Right kidney (tissue), 1 donor: ENCODE data around the gene P4HA2.

Source experiments
- DNase-seq: peaks from one replicate; pipeline ENCODE4 v3.0.0-alpha.2; 2016

P4HA2 gene

DNA sequence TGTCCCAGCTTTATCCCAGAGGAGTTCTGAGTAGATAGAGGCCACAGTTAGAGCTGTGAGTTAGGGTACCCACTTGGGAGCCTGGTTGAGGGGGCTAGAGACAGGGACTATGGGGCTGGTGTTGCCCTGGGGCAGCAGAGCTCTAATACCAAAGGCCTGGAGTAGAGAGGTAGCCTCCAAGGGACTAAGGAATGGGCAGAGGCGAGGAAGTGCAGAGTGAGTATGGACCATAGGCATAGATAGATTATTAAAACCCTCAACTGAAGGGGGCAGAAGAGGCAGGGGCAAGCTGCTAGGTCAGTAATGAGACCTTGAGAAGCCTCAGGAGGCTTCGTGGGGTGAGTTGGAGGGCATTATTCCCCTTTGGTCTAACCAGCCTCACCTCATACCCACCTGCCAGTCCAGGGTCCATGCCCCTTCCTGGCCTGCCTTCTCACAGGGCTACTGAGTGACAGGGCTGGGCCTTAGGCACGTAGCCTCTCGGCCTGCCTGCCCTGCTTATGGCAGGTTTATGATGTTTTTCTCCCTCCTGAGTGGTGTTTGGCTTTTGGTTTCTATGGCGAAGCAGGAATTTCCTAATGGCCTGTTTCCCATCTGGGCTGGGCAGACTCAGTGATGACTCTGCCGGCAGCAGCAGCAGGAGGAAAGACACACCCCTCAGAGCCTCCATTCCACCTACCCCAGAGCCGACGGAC is 37.8 kb upstream of the P4HA2 start:
- DNase-seq, result no peak

DNA sequence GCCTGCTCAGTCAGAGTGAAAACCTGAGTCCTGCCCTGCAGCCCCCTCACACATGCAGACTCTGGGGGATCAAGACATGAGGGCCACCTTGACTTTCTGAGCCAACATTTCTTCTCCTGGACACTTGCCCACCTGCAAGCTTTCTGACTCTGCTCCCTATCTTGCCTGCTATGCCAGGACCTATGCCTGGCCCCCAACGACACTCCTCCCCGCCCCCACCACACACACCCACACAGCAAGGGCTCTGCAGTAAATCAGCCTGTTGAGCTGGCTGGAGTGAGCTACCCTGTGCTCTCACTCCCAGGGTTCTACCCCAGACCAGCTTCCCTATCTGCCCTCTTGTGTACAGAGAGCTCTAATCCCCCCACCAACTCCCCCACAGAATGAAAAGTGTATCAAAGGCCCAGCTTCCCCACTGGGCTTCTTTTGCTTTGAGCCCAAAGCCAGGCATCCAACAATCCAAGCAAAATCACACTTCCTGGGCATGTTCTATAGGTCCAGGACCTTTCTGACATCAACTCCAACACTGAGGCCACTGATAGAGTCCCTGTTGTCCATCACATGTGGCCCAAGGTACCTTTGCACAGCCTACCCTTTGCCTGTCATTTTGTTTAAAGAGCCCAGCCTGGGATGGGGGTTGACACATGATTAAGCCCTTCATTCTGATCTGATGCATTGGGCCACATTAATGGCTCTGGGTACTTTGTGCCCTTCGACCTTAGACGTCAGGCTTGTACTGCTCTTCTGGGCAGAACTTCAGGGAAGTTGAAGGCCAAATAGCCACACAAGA is 37.1 kb upstream of the P4HA2 start:
- DNase-seq, result no peak

DNA sequence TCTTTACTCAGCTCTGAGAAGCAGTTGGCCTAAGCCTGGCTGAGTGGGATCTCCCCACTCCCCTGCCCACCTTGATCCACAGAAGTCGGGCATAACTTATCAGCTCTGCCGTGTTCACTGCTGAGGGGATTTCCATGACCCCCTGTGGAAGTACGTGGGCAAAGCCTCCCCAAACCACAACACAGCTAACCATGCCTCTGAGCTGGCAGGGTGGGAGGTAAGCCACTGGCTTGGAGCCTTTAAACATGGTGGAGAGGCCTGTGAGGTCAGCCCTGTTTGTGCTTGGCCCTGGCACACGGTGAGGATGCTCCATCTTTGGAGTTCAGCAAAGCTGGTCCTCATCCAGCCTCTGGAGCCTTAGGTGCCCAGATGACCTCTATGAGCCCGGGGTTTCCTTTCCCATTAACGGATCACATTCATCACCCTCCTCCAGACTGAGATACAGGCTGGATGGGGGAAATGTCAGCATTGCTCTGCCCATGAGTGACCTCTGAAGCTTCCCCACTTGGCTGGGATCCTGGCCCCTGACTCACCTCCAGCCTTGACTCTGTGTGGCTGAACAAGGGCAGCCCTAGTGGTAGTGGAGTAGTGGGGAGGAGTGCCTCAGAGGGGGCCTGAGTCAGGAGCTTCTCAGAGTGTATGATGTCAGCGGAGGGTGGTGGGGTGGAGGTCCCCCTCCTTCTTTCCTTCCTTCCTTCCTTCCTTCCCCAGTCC is 36.1 kb upstream of the P4HA2 start:
- no peak for DNase-seq

DNA sequence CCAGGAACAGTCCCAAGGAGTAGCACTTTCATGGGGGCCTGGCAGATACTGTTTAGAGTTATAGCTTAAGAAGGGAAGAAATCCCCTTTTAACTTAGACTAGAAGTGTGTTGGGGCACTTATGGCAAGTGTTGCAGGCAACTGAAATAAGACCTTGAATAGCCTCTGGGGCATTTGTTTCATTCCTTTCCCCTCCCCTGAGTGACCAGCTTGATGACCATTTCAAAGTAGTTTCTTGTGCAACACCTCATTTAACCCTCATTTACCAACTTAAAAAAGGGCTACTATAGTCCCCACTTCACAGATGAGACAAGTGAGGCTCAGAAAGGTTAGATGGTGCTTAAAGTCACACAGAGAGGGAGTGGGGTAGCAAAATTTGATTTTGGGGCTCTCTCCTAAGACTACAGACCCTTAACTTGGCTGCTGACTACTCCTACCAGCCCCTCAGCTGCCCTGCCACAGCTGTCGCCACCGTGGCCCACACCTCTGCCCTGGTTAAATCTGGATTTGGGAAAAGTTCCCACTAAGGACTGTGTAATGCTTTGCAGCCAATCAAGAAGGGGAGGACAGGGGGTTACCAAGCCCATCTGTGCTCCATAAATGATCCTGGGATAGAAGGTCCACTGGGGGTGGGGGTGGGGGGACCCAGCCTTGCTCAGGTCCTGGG is 35.4 kb upstream of the P4HA2 start:
- no peak for DNase-seq

DNA sequence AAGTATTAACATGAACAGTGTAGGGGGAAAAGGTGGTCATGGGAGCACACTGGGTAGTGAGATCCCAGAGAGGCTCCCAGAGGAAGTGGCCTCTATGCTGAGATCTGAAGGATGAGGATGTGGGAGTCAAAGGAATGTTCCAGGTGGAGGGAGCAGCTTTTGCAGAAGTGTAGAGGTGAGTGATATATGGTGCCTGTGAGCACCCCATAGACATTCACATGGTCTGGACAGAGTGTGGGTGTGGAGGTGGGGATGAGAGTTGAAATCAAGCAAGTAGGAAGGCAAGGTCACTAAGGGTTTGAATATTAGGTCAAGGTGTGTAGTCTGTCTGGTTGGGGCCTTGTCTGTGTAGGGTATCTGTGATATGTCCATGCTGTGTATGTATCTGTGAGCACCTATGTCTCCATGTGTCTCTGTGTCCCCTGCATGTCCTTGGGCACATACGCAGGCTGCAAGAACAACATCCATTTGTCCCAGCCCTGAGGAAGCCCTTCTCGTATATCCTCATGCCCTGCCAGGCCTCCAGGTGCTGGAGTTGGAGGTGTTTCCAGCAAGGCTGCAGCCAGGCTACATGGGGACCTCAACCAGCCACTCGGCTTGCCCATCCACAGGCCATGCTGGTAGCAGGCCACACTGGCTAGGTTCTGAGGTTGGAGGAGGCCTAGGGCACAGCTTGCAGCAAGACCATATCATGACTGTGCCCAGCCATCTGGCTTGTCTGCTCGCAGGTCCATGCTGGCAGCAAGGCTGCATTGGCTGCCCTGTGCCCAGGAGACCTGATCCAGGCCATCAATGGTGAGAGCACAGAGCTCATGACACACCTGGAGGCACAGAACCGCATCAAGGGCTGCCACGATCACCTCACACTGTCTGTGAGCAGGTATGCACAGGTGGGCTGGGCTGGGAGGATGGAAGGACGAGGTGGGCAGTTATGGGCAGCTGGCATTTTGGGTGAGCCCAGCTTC is 34.5 kb upstream of the P4HA2 start:
- no peak for DNase-seq

DNA sequence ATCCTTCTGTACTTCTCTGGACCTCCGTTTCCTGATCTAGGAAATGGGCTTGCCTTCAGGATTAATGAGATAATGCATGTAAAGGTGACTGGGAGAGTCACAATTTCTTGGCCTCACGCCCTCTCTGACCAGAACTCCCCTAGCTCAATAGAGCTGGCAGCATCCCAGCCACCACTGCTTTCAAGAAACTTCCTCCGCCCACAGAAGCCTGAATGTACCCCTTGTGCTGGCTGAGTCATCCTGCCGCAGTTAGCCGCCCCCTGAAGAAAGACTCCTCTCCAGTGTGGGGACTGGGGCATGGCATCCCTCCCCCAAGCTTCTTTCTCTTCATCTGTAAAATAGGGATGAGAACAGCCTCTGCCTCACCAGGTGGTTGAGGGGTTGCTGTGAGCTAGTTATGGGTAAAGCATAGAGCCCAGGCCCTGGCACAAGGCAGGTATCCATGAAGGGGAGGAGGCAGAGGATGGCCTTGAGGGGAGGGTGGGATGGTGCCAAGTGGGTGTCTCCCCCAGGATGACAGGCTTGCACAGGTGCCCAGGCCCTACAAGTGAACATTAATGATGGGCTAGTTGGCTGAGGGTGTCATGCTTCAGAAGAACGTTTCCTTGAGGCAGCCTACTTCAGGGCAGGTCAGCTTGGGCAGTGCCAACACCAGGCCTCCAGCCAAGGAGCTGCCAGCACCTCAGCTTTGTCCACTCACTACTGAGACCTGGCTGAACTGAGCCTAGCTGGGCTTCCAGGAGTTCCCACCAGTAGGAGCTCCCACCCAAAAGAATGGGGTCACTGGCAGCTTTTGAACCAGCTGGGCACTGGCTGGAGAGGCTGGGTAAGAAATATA is 33.3 kb upstream of the P4HA2 start:
- no peak for DNase-seq

DNA sequence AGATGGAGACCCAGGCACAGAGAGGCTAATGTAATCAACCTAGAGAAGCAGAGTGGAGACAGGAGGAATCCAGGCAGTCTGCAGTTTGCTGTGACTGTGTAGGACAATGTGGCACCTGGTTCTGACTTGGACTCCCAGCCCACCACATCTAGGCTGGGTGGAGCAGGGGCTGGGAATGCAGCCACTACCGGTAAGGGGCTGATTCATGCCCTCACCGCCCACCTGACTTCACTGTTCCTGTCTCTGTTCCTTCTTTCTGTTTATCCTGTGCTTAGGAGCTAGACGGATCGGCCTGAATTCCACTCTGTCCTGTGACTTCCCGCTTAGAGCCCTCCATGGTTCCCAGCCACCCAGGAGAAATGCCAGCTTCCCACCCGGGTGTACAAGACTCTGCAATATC is 32.4 kb upstream of the P4HA2 start:
- DNase-seq, result no peak

DNA sequence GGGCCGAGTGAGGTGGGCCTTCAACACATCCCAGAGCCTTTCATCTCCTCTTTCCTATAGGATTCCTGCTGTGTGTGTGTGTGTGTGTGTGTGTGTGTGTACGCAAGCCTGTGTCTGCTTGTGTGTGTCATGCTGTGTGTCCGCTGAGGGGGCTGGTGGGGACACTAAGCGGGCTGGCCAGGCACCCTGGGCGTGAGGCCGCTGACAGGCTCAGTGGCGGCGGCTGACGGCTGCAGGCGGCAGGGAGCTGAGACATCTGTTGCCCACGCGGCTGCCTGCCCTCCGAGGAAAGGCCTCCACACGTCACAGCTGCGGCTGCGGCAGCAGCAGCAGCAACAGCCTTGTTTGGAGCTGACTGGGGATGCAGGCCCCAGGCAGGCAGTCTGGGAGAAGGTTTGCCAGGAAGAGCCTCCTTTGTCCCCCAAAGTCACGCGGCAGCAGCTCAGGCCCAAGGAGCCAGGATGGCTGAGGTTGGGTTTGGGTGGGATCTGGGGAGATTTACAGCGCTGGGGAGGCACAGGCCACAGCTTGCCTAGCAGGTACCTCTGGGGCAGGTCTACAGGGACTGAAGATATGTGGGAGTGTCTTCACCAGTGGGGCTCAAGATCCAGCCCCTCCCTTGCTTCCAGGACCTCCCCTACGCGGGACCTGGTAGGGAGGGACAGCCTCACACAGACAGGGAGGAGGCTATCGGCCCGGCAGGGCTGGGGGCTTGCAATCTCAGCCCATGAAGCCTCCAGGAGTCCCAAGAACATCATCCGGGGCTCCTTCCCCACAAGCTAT is 31.6 kb upstream of the P4HA2 start:
- peak; percentile 75 for DNase-seq

DNA sequence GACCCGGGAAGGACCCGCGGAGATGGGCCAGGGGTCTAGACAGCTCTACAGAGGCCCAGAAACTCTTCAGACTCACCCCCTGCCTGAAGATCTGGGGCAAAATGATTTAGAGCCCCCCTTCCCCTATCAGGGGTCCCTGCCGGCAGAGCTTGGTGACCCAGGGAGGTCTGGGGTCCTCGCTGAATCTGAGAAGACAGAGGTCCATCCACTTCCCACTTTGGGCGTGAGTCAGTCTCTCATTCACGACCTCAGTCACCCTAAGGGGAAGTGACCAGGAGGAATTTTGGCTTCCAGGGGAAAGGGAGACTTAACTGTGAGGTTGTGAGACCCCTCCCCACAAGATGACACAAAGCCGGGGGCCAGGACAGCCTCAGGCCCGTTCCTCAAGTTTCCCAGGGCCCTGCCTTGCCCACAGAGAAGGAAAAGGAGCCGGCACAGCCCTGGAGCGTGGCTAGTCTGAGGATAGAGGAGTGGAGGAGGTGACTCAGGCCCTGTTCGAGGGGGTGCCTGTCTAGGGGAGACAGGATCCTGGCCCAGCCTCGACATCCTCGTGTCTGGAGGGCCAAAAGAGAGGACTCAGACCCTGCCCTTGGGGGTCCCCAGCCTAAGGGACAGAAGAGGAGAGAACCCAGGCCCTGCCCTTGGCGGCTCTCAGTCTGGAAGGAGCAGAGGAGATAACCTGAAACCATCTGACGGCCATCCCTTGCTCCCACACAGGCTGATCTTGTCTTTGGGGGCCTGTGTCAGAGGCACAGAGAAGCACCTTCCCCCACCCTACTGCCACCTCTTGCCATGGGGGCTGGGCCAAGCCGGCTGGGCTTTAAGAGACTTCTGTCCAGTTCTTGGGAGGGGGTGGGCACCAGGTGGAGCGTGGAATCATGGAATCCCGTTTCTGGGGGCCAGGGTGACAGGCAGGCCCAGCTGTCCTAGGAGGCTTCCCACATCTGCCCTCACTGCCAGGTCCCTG is 30.7 kb upstream of the P4HA2 start:
- DNase-seq, result peak; percentile 69

DNA sequence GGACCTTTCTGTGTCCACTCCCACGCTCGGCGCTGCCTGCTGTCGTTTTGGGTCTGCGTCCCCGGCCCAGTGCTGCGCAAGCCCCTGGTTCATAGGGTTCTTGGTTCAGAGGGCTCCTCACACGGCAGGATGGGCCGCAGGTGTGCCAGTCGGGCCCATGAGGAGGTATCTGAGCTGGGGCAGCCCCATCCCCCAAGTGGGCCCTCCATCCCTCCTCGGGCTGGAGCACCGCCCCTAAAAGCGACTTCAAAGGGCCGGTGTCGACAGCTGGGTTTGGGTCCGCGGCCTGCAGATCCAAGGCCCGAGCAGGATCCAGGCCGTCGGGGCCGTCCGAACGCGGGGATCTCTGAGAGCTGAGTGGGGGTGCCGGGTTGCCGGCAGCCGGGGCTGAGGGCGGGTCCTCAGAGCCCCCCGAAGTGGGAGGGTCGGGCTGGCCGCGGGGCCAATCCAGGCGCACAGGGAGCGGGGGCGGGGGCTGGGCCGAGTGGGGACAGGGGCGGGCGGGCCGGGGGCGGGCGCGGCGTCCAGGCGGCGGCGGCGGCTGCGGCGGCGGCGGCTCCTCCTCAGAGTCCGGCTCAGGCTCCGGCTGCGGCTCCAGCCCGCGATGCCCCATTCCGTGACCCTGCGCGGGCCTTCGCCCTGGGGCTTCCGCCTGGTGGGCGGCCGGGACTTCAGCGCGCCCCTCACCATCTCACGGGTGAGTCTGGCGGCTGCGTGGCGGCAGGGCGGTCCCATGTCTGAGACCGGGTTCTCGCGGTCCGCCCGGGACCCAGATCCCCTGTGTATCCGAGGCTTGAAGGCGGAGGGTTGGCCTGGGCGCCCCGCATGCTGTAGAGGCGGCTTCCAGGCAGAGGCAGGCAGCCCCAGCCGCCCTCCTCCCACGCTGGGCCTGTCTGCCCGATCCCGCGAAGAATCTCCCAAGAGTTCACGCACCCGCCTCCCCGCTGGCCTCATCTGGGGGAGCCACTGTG is 29.8 kb upstream of the P4HA2 start, which contains the start of gene PDLIM4:
Gene PDLIM4, plus strand, starts transcription at position 566 of the 971 bp plus-strand sequence. Its CDS starts 39 bp downstream, at position 605.
- DNase-seq, result peak; percentile 85

DNA sequence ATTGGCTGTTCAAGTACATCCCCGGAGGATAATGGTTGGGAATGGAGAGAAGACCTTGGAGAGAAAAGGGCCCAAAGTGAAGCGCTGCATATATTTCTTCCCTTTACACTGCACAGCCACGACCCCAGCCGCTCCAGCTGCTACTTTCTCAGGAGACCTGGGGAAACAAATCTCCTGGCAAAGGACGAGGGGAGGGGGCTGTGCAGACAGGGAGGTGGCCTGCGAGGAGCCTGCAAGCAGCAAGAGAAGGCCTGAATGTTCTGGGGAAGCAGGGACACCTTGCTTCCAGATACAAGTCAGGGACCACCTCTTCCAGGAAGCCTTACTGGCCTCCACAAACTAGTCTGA is 29.1 kb upstream of the P4HA2 start:
- DNase-seq, result no peak

DNA sequence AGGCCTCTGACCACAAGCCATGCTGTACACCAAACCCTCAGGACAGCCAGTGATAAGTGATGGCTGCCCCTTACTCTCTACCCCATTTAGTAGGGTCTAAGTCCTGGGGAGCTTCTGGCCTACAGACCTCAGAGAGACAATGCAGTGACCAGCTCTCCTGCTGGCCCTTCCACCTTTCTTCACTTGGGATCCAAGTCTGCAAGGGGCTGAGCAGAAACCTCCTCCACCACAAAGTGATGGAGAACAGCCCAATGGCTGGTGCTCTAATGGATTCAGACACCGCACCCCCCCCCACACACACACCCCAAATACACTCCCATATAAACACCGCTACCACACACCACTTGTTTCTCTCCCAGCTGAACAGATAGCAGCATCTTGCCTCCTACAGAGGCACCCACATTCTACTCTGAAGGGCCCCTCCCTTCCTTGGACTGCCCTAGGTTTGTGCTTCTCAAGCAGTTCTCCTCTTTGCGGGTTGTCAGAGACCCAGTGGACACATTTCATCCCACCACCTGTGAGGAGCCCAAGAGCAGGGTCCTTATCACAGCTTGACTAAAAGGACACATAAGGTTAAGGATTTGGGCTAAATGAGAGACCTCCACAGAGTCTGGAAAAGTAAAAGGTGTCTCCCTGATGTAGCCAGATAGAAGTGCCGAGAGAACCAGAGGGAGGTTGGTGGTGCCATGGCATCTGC is 28.6 kb upstream of the P4HA2 start:
- DNase-seq, result no peak

DNA sequence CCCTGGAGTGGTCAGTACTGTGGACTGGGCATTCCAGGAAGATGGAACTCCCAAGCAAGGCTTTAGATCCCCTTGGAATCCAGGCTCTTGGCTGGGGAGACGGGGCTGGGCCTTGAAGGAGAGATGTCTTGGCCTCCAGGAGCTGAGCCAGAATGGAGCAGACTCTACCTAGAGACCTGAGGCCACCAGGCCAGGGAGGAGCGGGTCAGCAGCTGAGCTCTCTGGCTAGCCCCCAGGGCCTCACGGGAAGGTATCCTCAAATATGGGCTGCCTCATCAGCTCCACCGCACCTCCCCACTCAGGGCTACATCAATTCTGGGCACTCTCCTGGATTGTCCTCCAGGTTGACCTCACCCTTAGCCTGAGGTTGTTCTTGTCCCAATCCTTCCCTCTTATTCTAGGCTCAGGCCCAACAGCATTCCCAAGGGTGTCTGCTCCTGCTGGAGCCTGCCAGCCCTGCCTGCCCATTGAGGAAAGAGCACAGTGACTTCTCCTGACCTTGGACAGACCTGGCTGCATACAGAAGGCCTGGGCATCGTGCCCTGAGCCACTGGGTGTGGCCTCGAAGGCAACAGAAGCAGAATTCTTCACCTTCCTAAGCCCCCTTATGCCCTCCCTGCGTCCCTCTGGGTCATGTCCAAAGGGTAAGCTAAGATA is 26.8 kb upstream of the P4HA2 start:
- no peak for DNase-seq

DNA sequence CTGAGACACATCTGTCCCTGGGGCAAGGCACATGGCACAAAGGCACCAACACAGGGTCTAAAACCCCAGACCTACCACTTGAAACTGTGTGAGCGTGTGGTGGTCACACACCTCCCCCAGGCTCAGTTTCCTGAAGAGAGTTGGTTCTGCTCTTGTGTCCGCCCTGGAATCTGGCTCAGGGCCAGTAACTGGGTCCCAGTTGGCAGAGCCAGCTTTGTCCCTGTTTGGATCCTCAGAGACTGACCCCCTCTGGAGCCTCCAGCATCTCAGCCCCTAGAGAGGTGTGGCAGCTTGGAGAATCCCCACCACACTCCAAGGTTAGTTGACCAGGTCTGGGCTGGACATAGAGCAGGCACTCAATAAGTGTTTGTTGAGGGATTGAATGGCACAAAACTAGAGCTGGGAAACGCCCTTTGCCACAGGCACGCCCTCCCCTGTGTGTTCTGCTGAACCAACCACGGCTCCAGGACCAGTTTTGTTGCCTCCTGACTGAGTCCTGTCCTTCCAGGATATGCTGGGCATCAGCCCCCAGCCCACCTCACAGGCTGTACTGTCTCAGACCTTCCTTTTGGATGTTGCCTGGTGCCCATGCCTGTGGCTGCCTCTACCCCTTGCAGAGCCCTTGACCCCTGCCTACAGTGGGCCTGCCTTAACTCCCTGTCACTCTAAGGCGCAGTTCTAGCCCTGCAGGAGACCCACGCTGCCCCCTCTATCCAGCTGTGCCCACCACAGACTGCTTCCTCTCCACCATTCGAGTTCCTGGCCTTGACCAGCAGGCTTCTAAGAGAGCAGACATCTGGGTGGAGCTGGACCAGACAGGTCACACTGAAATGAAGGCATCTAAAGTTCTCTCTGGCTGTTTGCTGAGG is 26.0 kb upstream of the P4HA2 start:
- DNase-seq, result no peak

DNA sequence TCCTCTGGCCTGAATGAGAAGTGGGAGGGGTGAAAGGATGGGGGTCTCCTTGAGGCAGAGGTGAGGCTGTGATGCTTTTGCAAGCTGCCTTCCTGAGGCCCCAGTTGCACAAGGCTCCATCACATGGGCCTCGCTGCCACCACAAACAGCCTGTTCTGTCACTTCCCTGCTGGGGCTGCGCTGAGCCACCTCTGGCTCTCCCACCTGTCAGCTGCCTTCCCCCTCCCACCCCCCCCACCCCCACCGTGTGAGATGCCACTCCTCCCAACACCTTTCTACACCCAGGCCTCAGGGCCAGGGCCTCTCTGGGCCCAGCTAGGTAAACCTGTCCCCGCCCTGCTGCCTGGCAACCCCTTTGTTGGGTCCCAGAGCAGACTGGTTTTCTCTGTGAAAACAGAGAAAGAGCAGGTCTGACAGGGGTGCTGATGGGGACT is 25.4 kb upstream of the P4HA2 start:
- no peak for DNase-seq
